Liver (tissue), 9 donors: ENCODE data around the gene TMEM161B. TPM values are rescaled to one million over a fixed set of nuclear protein-coding genes. Genes with fewer than 3 reads are reported as not detected.
"Not testable (repeated sequence)": the region's sequence is repeated elsewhere in the genome, so short reads cannot be mapped to it uniquely, and the experiment has no call there.

Source experiments
- DNase-seq: peaks from one replicate; pipeline ENCODE4 v3.0.0-alpha.2; 2017; ENCODE audit warnings: low spot score
- H3K27ac ChIP-seq, 2 donors: one replicate each; pipeline ENCODE4 v1.7.0; 2013; ENCODE audit warnings: inconsistent platforms in 2 of 2, low read length in 2 of 2, control low read depth in 1 of 2, low read depth in 1 of 2, mild to moderate bottlenecking in 1 of 2
- H3K27me3 ChIP-seq, 4 donors: one replicate each; pipeline versions ENCODE4 v1.6.1 to v1.7.0; 2013; ENCODE audit warnings: low read length in 3 of 4, inconsistent platforms in 1 of 4, mild to moderate bottlenecking in 1 of 4, moderate library complexity in 1 of 4; ENCODE audit not compliant: control insufficient read depth in 4 of 4, insufficient read depth in 4 of 4
- H3K36me3 ChIP-seq, 4 donors: one replicate each; pipeline versions ENCODE4 v1.6.1 to v1.7.0; 2013; ENCODE audit warnings: low read length in 3 of 4, mild to moderate bottlenecking in 3 of 4, low read depth in 1 of 4, moderate library complexity in 1 of 4; ENCODE audit not compliant: control insufficient read depth in 4 of 4, insufficient read depth in 3 of 4
- H3K4me1 ChIP-seq, 4 donors: one replicate each; pipeline versions ENCODE4 v1.6.1 to v1.7.0; 2013; ENCODE audit warnings: low read length in 3 of 4, mild to moderate bottlenecking in 3 of 4, moderate library complexity in 1 of 4; ENCODE audit not compliant: control insufficient read depth in 4 of 4, insufficient read depth in 4 of 4
- H3K4me3 ChIP-seq, 3 donors: one replicate each; pipeline versions ENCODE4 v1.6.1 to v1.7.0; 2013; ENCODE audit warnings: low read length in 3 of 3, control low read depth in 1 of 3, low read depth in 1 of 3, mild to moderate bottlenecking in 1 of 3
- H3K9ac ChIP-seq, 2 donors: one replicate each; pipeline ENCODE4 v1.7.0; 2013; ENCODE audit warnings: low read length in 2 of 2, mild to moderate bottlenecking in 2 of 2, moderate library complexity in 2 of 2, control low read depth in 1 of 2, low read depth in 1 of 2
- H3K9me3 ChIP-seq, 4 donors: one replicate each; pipeline versions ENCODE4 v1.6.1 to v1.7.0; 2013; ENCODE audit warnings: low read length in 3 of 4; ENCODE audit not compliant: control insufficient read depth in 4 of 4
- EGR1 ChIP-seq, 2 donors: IDR thresholded peaks; 2 replicates each; pipeline ENCODE4 v1.6.1; 2016 to 2018; ENCODE audit warnings: antibody characterized with exemption in 2 of 2, low read depth in 2 of 2
- FOXA1 ChIP-seq: IDR thresholded peaks from 2 replicates; pipeline ENCODE4 v1.6.1; 2016; ENCODE audit warnings: antibody characterized with exemption
- FOXA2 ChIP-seq: IDR thresholded peaks from 2 replicates; pipeline ENCODE4 v1.6.1; 2016; ENCODE audit warnings: antibody characterized with exemption
- GABPA ChIP-seq, 2 donors: IDR thresholded peaks in 1 of 2; conservative IDR thresholded peaks in 1 of 2; 2 replicates each; pipeline ENCODE4 v1.6.1; 2016; ENCODE audit warnings: antibody characterized with exemption in 2 of 2, mild to moderate bottlenecking in 1 of 2, moderate library complexity in 1 of 2
- HNF4A ChIP-seq, 2 donors: conservative IDR thresholded peaks; 2 replicates each; pipeline ENCODE4 v1.6.1; 2016; ENCODE audit warnings: antibody characterized with exemption in 2 of 2, mild to moderate bottlenecking in 2 of 2
- HNF4G ChIP-seq: IDR thresholded peaks from 2 replicates; pipeline ENCODE4 v1.6.1; 2016; ENCODE audit warnings: antibody characterized with exemption
- JUND ChIP-seq, 2 donors: IDR thresholded peaks; 2 replicates each; pipeline ENCODE4 v1.6.1; 2016; ENCODE audit warnings: antibody characterized with exemption in 2 of 2
- NR2F2 ChIP-seq: IDR thresholded peaks from 2 replicates; pipeline ENCODE4 v1.6.1; 2016; ENCODE audit warnings: antibody characterized with exemption
- RAD21 ChIP-seq, 2 donors: IDR thresholded peaks; 2 replicates each; pipeline ENCODE4 v1.6.1; 2016; ENCODE audit warnings: antibody characterized with exemption in 2 of 2, mild to moderate bottlenecking in 2 of 2
- SP1 ChIP-seq: IDR thresholded peaks from 2 replicates; pipeline ENCODE4 v1.6.1; 2018; ENCODE audit warnings: antibody characterized with exemption, mild to moderate bottlenecking
- TAF1 ChIP-seq: conservative IDR thresholded peaks from 2 replicates; pipeline ENCODE4 v1.6.1; 2016; ENCODE audit warnings: antibody characterized with exemption, mild to moderate bottlenecking
- WGBS: extraction: QIAGEN DNeasy Blood & Tissue Kit; methylation state at CpG from one replicate; pipeline ENCODE4 v1.1.7; 2013; 5-methylcytosine and 5-hydroxymethylcytosine counted together
- polyA plus RNA-seq, 2 donors: library from polyadenylated mRNA; stranded (reverse) in 1 of 2; unstranded in 1 of 2; fragments of 200-250 nt in 1 of 2; fragments of >200 nt in 1 of 2; fragmentation: Nextera tagmentation in 1 of 2; extraction: Ambion mirVana in 1 of 2; gene quantifications; one replicate each; pipeline versions ENCODE4 v1.2.1 to v1.2.3, GENCODE V29; 2013 to 2015
- total RNA-seq, 2 donors: library from RNA; depleted of rRNA; stranded (reverse); fragments of >200 nt; gene quantifications; one replicate each; pipeline ENCODE4 v1.2.3, GENCODE V29; 2014
- TF ChIP-seq, protein P1 (sequence below): IDR thresholded peaks from 2 replicates; pipeline ENCODE4 v1.6.1; 2016; ENCODE audit warnings: antibody characterized with exemption, mild to moderate bottlenecking
- TF ChIP-seq, protein P2 (sequence below): IDR thresholded peaks from 2 replicates; pipeline ENCODE4 v1.6.1; 2016; ENCODE audit warnings: antibody characterized with exemption
- TF ChIP-seq, protein P3 (sequence below): fragments of 150-350 bp; IDR thresholded peaks from 2 replicates; pipeline ENCODE4 v1.5.1; 2017; ENCODE audit warnings: improper control_type of control experiment, low read depth, low read length; ENCODE audit not compliant: missing input control
- TF ChIP-seq, protein P4 (sequence below): IDR thresholded peaks from 2 replicates; pipeline ENCODE4 v1.6.1; 2016; ENCODE audit warnings: antibody characterized with exemption
- TF ChIP-seq, protein P5 (sequence below): IDR thresholded peaks from 2 replicates; pipeline ENCODE4 v1.6.1; 2016; ENCODE audit warnings: antibody characterized with exemption
- donor health status: healthy.
- donor health status: healthy.
- donor health status: healthy.
- donor health status: healthy.
- donor health status: healthy.

Gene TMEM161B
- total and polyA plus RNA-seq, 4 donors, result 3.9 to 14.2 (median 8.6) TPM

DNA sequence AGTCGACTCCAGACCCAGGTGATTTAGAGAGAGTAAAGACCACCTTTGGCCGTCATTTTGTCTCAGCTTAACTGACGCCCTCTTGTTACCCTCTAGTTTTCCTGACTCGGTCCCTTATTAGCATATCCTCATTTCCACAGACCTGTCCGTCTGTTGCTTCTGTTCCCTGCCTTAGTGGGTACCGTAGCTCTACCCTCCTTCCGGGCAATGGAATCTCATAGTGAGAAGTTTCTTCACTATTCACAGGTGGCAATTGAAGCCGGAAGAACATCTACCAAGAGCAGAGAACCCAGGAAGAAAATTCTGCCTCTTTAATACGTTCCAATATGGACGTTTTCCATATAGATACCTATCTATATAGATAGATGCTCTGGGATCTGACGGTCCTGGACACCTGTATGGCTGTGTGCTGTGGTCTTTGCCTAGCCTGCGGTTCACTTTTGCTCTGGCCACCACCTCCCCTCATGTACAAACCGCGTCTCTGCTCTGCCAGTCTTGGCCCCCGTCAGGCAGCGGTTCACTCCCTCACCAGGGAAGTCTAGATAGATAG lies 652 bp upstream of the TMEM161B start:
- Histone ChIP-seq H3K9ac (peak overlapping the region; percentile 43 to 88), H3K4me3 (peak overlapping the region; percentile 72 to 97 (median 92)), H3K27me3 (no peaks in the 10 kb centered on the region), H3K27ac (no peak overlapping the region), H3K9me3 (peaks cover 0 to 3% (median 0%) of the 10 kb centered on the region in 4 donors), H3K4me1 (peaks cover 7 to 28% (median 21%) of the 10 kb centered on the region in 4 donors), H3K36me3 (peaks cover 0 to 9% (median 2%) of the 10 kb centered on the region in 4 donors)
- DNase-seq, result no peak
- TF ChIP-seq, protein P1, sequence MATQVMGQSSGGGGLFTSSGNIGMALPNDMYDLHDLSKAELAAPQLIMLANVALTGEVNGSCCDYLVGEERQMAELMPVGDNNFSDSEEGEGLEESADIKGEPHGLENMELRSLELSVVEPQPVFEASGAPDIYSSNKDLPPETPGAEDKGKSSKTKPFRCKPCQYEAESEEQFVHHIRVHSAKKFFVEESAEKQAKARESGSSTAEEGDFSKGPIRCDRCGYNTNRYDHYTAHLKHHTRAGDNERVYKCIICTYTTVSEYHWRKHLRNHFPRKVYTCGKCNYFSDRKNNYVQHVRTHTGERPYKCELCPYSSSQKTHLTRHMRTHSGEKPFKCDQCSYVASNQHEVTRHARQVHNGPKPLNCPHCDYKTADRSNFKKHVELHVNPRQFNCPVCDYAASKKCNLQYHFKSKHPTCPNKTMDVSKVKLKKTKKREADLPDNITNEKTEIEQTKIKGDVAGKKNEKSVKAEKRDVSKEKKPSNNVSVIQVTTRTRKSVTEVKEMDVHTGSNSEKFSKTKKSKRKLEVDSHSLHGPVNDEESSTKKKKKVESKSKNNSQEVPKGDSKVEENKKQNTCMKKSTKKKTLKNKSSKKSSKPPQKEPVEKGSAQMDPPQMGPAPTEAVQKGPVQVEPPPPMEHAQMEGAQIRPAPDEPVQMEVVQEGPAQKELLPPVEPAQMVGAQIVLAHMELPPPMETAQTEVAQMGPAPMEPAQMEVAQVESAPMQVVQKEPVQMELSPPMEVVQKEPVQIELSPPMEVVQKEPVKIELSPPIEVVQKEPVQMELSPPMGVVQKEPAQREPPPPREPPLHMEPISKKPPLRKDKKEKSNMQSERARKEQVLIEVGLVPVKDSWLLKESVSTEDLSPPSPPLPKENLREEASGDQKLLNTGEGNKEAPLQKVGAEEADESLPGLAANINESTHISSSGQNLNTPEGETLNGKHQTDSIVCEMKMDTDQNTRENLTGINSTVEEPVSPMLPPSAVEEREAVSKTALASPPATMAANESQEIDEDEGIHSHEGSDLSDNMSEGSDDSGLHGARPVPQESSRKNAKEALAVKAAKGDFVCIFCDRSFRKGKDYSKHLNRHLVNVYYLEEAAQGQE, result no peak
- TF ChIP-seq JUND (IDR thresholded peaks at IDR 0.05) (no peak), FOXA1 (no peak), HNF4G (no peak), SP1 (no peak), EGR1 (IDR thresholded peaks at IDR 0.05; ENCODE audit: low read depth in 2 of 2) (no peak), NR2F2 (no peak), RAD21 (IDR thresholded peaks at IDR 0.05) (no peak), FOXA2 (no peak)
- TF ChIP-seq, protein P2, sequence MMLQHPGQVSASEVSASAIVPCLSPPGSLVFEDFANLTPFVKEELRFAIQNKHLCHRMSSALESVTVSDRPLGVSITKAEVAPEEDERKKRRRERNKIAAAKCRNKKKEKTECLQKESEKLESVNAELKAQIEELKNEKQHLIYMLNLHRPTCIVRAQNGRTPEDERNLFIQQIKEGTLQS, result no peak
- TF ChIP-seq, protein P3, sequence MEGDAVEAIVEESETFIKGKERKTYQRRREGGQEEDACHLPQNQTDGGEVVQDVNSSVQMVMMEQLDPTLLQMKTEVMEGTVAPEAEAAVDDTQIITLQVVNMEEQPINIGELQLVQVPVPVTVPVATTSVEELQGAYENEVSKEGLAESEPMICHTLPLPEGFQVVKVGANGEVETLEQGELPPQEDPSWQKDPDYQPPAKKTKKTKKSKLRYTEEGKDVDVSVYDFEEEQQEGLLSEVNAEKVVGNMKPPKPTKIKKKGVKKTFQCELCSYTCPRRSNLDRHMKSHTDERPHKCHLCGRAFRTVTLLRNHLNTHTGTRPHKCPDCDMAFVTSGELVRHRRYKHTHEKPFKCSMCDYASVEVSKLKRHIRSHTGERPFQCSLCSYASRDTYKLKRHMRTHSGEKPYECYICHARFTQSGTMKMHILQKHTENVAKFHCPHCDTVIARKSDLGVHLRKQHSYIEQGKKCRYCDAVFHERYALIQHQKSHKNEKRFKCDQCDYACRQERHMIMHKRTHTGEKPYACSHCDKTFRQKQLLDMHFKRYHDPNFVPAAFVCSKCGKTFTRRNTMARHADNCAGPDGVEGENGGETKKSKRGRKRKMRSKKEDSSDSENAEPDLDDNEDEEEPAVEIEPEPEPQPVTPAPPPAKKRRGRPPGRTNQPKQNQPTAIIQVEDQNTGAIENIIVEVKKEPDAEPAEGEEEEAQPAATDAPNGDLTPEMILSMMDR, result no peak
- TF ChIP-seq, protein P4, sequence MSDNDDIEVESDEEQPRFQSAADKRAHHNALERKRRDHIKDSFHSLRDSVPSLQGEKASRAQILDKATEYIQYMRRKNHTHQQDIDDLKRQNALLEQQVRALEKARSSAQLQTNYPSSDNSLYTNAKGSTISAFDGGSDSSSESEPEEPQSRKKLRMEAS, result no peak
- 10% methylated on average over 16 of the region's 16 CpGs for WGBS

DNA sequence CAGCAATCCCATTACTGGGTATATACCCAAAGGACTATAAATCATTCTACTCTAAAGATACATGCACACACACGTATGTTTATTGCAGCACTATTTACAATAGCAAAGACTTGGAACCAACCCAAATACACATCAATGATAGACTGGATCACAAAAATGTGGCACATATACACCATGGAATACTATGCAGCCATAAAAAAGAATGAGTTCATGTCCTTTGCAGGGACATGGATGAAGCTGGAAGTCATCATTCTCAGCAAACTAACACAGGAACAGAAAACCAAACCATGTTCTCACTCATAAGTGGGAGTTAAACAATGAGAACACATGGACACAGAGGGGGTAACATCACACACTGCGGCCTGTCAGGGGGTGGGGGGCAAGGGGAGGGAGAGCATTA lies 4.1 kb downstream of the TMEM161B start:
- H3K27me3 ChIP-seq, H3K36me3 ChIP-seq, H3K4me3 ChIP-seq, H3K27ac ChIP-seq, H3K9me3 ChIP-seq, DNase-seq, H3K9ac ChIP-seq: not testable (repeated sequence)
- 87% methylated on average over 2 of the region's 2 CpGs for WGBS
- H3K4me1 ChIP-seq, result peaks cover 7 to 18% (median 13%) of the 10 kb centered on the region in 4 donors

DNA sequence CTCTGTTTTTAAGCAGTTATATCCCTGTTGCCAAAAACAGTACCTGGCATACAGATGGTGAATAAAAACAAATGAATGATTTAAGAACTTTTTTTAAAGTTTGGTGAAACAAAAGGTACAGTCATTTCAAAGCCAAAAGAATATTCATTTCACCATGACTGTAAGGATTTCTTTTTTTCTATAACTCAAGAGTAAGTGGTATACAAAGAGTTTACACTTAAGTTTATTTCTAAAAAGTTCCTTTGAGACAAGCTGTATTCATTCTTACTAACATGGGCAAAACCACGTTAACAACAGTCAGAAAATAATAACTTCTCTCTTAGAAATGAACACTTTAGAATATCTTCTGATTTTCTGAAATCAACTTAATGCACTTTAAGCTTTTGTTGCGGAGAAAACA lies 5.3 kb downstream of the TMEM161B start:
- 96% methylated on average over 2 of the region's 2 CpGs for WGBS
- no peaks in the 10 kb centered on the region for H3K36me3 ChIP-seq
- no peak overlapping the region for H3K9ac ChIP-seq
- H3K27ac ChIP-seq, result no peak overlapping the region
- DNase-seq, result no peak
- H3K27me3 ChIP-seq, result no peaks in the 10 kb centered on the region
- peaks cover 7 to 14% (median 12%) of the 10 kb centered on the region in 4 donors for H3K4me1 ChIP-seq
- peaks cover 0 to 3% (median 0%) of the 10 kb centered on the region in 4 donors for H3K9me3 ChIP-seq
- H3K4me3 ChIP-seq, result no peak overlapping the region
- TF ChIP-seq HNF4G, result no peak
- TF ChIP-seq, protein P5, sequence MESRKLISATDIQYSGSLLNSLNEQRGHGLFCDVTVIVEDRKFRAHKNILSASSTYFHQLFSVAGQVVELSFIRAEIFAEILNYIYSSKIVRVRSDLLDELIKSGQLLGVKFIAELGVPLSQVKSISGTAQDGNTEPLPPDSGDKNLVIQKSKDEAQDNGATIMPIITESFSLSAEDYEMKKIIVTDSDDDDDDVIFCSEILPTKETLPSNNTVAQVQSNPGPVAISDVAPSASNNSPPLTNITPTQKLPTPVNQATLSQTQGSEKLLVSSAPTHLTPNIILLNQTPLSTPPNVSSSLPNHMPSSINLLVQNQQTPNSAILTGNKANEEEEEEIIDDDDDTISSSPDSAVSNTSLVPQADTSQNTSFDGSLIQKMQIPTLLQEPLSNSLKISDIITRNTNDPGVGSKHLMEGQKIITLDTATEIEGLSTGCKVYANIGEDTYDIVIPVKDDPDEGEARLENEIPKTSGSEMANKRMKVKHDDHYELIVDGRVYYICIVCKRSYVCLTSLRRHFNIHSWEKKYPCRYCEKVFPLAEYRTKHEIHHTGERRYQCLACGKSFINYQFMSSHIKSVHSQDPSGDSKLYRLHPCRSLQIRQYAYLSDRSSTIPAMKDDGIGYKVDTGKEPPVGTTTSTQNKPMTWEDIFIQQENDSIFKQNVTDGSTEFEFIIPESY, result no peak
- TF ChIP-seq TAF1, result no peak
- no peak for TF ChIP-seq GABPA (IDR thresholded peaks at IDR 0.05 in 1 of 2, conservative IDR thresholded peaks at IDR 0.05 in 1 of 2)
- TF ChIP-seq SP1, result no peak
- no peak for TF ChIP-seq HNF4A (conservative IDR thresholded peaks at IDR 0.05)
- TF ChIP-seq, protein P2, result no peak
- TF ChIP-seq, protein P1, result no peak
